Activated T-helper 1 cell treated with anti-CD3 and anti-CD28 coated beads, Interleukin-12 subunit alpha, Interleukin-12 subunit beta, Interleukin-2, Interleukin-4 antibody, amounts not matched to agents 30 ng/mL and 10 ng/mL and 1 ng/mL, durations not matched to agents 14 hours and 24 hours and 36 hours (primary cell): ENCODE results near the gene GPX5. TPM values are rescaled to one million over a fixed set of nuclear protein-coding genes. Genes with fewer than 3 reads are reported as not detected.
A peak's percentile ranks its signal among the peaks of the same experiment; 100 is the strongest.

Source experiments
- DNase-seq: peaks from one replicate; pipeline ENCODE4 v3.0.0; 2021; ENCODE audit warnings: low spot score
- H3K27ac Mint-ChIP-seq: one replicate; pipeline ENCODE4 v1.8.0; 2021; ENCODE audit warnings: mild to moderate bottlenecking, mixed read lengths
- H3K27me3 Mint-ChIP-seq: one replicate; pipeline ENCODE4 v1.8.0; 2022; ENCODE audit warnings: mild to moderate bottlenecking, moderate library complexity, mixed read lengths; ENCODE audit not compliant: insufficient read depth
- H3K36me3 Mint-ChIP-seq: one replicate; pipeline ENCODE4 v1.8.0; 2021; ENCODE audit warnings: low read depth, mixed read lengths
- H3K4me1 Mint-ChIP-seq: one replicate; pipeline ENCODE4 v1.8.0; 2021; ENCODE audit warnings: low read depth, mixed read lengths
- H3K4me3 Mint-ChIP-seq: one replicate; pipeline ENCODE4 v1.8.0; 2021; ENCODE audit warnings: mild to moderate bottlenecking, moderate library complexity, mixed read lengths
- H3K9me3 Mint-ChIP-seq: one replicate; pipeline ENCODE4 v1.8.0; 2021; ENCODE audit warnings: mixed read lengths
- intact Hi-C: fragments of 100-400 bp; cut with micrococcal nuclease; formaldehyde crosslinking; loops from one replicate; pipeline ENCODE4 v1.15.1; 2024
- total RNA-seq: library from RNA; stranded (reverse); gene quantifications from 2 replicates; pipeline ENCODE4 v1.2.3, GENCODE V29; 2022

GPX5 gene
- total RNA-seq, result not detected in 2 replicates

- H3K27ac Mint-ChIP-seq, result no peak within 1 kb of the TSS
- H3K4me1 Mint-ChIP-seq, result peaks cover 23% of the 10 kb centered on the region
- H3K27me3 Mint-ChIP-seq, result peaks cover 37% of the 10 kb centered on the region
- DNase-seq, result no peak
- no peaks in the 10 kb centered on the region for H3K9me3 Mint-ChIP-seq
- intact Hi-C loops, result no loop called here
- H3K36me3 Mint-ChIP-seq, result no peaks in the 10 kb centered on the region
- no peak within 1 kb of the TSS for H3K4me3 Mint-ChIP-seq
Observed at GRCh38 chr6:28525496-28526039, at the start of gene GPX5. Gene GPX5 (plus strand): TSS chr6:28525881. CDS start chr6:28526014, 133 bp downstream.

DNA sequence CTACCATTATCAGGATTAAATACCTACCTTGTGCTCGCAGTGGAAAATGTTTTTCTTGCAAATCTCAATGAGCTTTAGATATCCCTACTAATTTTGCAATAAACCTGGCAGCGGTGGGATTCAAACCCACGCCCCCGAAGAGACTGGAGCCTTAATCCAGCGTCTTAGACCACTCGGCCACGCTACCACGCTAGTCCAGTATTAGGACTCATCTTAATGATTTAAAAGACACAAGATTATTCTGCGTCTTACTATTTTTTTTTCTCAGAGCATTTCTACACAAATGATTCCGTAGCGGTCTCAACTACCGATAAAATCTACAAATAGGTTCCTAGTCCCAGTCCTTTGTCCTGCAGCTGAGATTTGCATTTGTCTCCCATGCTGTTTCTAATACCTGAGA is 47.2 kb upstream of the GPX5 start:
- intact Hi-C loops, result loop anchor here (10.0 kb wide), 2 partner anchors 166 to 506 kb away; no protein-coding TSS in a partner anchor
- Mint-ChIP-seq H3K4me3 (no peak overlapping the region), H3K4me1 (peaks cover 11% of the 10 kb centered on the region), H3K9me3 (no peaks in the 10 kb centered on the region), H3K27me3 (peaks cover 73% of the 10 kb centered on the region), H3K36me3 (no peaks in the 10 kb centered on the region), H3K27ac (no peak overlapping the region)
- DNase-seq, result no peak

- Mint-ChIP-seq H3K9me3 (peaks cover 4% of the 10 kb centered on the region), H3K27me3 (peaks cover 61% of the 10 kb centered on the region), H3K4me3 (no peak overlapping the region)
Observed at GRCh38 chr6:28480253-28480932, 45.3 kb upstream of the GPX5 start.

GRCh38 chr6:28485482-28485881 is 40.2 kb upstream of the GPX5 start:
- Mint-ChIP-seq H3K9me3 (peaks cover 4% of the 10 kb centered on the region), H3K27me3 (peaks cover 50% of the 10 kb centered on the region), H3K27ac (no peak overlapping the region), H3K36me3 (peaks cover 2% of the 10 kb centered on the region), H3K4me1 (peaks cover 24% of the 10 kb centered on the region), H3K4me3 (no peak overlapping the region)
- intact Hi-C loops, result loop anchor here (5.0 kb wide), 3 partner anchors 43 to 273 kb away; partner anchors contain the start of genes ZSCAN12 and ZSCAN23
- DNase-seq, result no peak

More at GRCh38 chr6:28480253-28480932, 45.3 kb upstream of the GPX5 start:
- no peak overlapping the region for H3K27ac Mint-ChIP-seq
- H3K36me3 Mint-ChIP-seq, result no peaks in the 10 kb centered on the region
- H3K4me1 Mint-ChIP-seq, result peaks cover 4% of the 10 kb centered on the region
- DNase-seq, result no peak
- intact Hi-C loops, result no loop called here

DNA sequence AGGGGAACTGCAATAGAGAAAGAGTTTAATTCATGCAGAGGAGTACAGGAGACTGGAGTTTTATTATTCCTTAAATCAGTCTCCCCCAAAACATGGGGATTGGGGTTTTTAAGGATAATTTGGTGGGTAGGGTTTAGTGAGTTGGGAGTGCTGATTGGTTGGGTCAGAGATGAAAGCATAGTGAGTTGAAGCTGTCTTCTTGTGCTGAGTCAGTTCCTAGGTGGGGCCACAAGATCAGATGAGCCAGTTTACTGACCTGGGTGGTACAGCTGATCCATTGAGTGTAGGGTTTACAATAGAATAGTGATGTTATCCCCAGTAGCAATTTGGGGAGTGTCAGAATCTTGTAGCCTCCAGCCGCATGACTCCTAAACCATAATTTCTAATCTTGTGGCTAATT is 39.1 kb upstream of the GPX5 start:
- H3K4me1 Mint-ChIP-seq, result peaks cover 27% of the 10 kb centered on the region
- peaks cover 4% of the 10 kb centered on the region for H3K9me3 Mint-ChIP-seq
- peaks cover 2% of the 10 kb centered on the region for H3K36me3 Mint-ChIP-seq
- no peak overlapping the region for H3K27ac Mint-ChIP-seq
- intact Hi-C loops, result loop anchor here (5.0 kb wide), 3 partner anchors 44 to 274 kb away; partner anchors contain the start of genes ZSCAN12 and ZSCAN23
- DNase-seq, result no peak
- peaks cover 47% of the 10 kb centered on the region for H3K27me3 Mint-ChIP-seq
- no peak overlapping the region for H3K4me3 Mint-ChIP-seq

GRCh38 chr6:28486988-28487742 is 38.5 kb upstream of the GPX5 start:
- peaks cover 2% of the 10 kb centered on the region for H3K36me3 Mint-ChIP-seq
- peaks cover 45% of the 10 kb centered on the region for H3K27me3 Mint-ChIP-seq
- H3K27ac Mint-ChIP-seq, result no peak overlapping the region
- H3K9me3 Mint-ChIP-seq, result peaks cover 4% of the 10 kb centered on the region
- intact Hi-C loops, result loop anchor here (5.0 kb wide), 3 partner anchors 45 to 275 kb away; partner anchors contain the start of genes ZSCAN12 and ZSCAN23
- no peak overlapping the region for H3K4me3 Mint-ChIP-seq
- DNase-seq, result no peak
- H3K4me1 Mint-ChIP-seq, result peaks cover 27% of the 10 kb centered on the region

DNA sequence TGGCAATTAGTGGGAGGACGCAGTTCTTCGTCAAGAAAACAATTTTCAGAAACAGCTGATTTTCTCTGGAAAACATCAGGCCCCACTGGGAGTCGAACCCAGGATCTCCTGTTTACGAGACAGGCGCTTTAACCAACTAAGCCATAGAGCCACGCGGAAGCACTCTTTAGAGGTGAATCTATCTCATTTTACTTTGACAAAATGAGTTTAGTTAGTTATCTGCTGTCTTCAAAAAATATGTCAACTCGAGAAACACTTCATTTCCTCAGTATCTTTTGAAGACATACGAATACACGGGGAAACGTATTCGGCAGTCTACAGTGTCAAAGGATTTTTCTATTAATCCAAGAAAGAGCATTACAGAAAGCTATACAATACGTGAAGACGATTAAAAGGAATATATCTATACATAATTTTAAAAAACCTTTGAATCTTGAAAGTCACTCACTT is 36.7 kb upstream of the GPX5 start:
- Mint-ChIP-seq H3K4me3 (peak overlapping the region; percentile 78), H3K27me3 (peaks cover 44% of the 10 kb centered on the region), H3K36me3 (peaks cover 2% of the 10 kb centered on the region), H3K4me1 (peaks cover 27% of the 10 kb centered on the region), H3K9me3 (peaks cover 4% of the 10 kb centered on the region), H3K27ac (peak overlapping the region; percentile 77)
- intact Hi-C loops, result loop anchor here (1.0 to 5.0 kb wide), 5 partner anchors 15 to 277 kb away; partner anchors contain the start of genes ZSCAN12 and ZSCAN23
- no peak for DNase-seq

DNA sequence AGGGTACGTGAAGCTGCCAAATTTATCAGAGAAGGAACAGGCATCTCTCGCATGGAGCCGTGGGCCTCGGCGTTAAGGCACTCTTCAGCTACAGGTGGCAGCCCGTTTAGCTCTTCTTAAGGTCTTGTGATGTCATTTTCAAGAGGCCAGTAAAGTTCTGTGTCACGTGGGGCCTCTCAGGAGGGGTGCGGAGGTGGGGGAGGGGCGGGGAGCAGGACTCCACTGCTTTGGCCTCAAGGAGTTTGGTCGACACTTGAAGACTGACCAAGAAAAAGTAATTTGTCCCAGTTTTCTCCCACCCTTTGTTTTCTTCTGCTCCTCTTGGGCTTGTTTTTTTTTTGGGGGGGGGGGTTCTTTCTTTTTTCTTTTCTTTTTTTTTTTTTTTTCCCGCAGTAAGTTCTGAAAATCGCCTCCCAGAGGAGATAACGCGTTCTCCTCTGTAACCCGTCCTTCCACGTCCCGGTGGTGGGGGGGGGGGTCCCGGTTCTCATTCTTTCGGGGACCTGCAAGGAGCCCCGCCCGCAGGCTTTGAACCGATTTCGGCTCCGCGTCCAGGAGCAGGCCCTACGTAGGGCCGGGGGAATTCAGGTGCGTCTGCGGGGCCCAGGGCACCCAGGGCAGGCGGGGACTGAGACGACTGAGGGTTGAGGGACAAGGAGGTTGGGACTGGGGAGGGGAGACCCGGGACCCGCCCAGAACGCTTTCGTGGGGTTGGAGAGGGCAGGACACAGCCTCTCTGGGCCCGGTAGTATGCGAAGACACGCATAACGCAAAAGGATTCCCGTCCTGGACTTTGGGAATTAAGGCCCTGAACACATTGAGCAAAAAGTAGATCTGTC is 36.1 kb upstream of the GPX5 start:
- Mint-ChIP-seq H3K9me3 (peaks cover 4% of the 10 kb centered on the region), H3K4me3 (peak overlapping the region; percentile 78), H3K4me1 (peaks cover 27% of the 10 kb centered on the region), H3K27me3 (peaks cover 48% of the 10 kb centered on the region), H3K27ac (peak overlapping the region; percentile 77), H3K36me3 (peaks cover 2% of the 10 kb centered on the region)
- DNase-seq, result peak; percentile 24
- intact Hi-C loops, result loop anchor here (1.0 to 5.0 kb wide), 5 partner anchors 15 to 277 kb away; partner anchors contain the start of genes ZSCAN12 and ZSCAN23

DNA sequence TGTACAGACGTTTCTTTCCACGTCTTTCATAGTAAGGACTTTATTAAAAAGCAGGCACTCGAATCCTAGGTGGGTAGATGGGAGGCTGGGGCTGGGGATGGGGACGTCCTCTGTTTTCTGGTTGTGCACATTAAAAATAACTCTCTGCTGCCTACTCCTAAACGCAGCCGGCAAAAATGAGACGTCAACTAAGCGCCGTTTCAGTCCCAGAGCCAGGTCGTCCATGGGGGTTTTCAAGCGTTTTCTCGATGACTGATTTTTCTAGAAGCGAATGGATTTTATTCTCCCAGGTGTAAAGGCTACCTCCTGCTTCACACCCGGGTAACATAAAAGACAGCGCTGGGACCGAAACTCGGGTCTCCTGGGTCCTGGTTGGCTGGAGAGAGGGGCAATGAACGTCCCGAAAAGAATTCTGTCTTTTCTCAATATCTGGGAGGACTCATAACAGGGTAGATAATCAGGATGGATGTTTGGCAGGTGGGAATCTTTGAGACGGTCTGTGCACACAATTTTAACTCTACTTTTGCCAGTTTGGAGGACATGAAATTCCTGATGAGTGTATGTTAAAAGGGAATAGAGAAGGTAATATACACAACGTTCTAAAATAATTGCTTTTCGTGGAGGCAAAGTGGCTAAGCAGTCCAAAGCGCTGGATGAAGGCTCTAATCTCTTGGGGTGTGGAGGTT is 35.3 kb upstream of the GPX5 start:
- Mint-ChIP-seq H3K4me3 (peak overlapping the region; percentile 78), H3K4me1 (peaks cover 23% of the 10 kb centered on the region), H3K9me3 (peaks cover under 1% of the 10 kb centered on the region), H3K27ac (peak overlapping the region; percentile 59), H3K27me3 (peaks cover 45% of the 10 kb centered on the region), H3K36me3 (peaks cover 2% of the 10 kb centered on the region)
- DNase-seq, result no peak
- intact Hi-C loops, result no loop called here

DNA sequence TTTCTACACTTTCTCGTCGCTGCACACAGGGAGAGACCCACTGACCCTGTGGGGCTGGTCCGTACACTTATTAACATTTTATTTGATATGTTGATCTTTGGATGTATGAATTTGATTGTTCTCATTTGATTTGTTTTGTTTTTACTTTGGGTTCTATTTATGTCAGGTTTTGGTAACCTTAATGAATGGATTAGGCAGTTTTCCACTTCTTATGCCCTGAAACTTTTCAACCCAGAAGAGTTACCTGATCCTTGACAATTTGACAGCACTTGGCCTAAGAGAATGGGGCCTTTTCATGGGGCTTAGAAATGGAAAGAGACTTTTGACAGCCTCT is 33.7 kb upstream of the GPX5 start:
- intact Hi-C loops, result no loop called here
- no peaks in the 10 kb centered on the region for H3K9me3 Mint-ChIP-seq
- peaks cover 2% of the 10 kb centered on the region for H3K36me3 Mint-ChIP-seq
- no peak overlapping the region for H3K27ac Mint-ChIP-seq
- peaks cover 21% of the 10 kb centered on the region for H3K4me1 Mint-ChIP-seq
- H3K4me3 Mint-ChIP-seq, result no peak overlapping the region
- H3K27me3 Mint-ChIP-seq, result peaks cover 38% of the 10 kb centered on the region
- no peak for DNase-seq

DNA sequence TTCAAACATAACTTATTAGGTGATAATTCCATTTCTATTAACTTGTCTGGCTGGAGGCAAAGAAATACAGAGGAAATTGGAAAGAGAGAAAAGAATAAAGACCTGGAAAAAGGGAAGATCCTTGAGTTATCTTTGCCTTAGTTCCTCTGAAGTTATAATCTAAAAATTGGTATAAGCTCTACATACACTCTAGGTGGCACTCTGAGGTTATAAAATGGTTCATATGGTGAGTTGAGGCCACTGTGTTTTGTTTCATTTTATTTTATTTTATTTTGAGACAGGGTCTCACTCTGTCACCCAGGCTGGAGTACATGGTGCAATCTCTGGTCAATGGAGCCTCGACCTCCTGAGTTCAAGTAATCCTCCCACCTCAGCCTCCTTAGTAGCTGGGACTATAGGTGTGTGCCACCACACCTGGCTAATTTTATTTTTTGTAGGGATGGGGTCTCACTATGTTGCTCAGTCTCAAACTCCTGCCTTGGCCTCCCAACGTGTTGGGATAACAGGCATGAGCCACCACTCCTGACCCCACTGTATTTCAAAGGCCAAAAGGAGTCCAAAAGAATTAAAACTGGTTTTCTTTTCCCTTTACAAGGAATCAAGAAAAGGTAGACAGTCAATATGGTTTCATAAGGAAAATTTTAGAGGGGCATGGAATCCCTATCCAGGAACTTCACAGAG is 29.4 kb upstream of the GPX5 start:
- no peaks in the 10 kb centered on the region for H3K36me3 Mint-ChIP-seq
- no peaks in the 10 kb centered on the region for H3K4me1 Mint-ChIP-seq
- H3K27me3 Mint-ChIP-seq, result peaks cover 22% of the 10 kb centered on the region
- intact Hi-C loops, result loop anchor here (1.0 to 5.0 kb wide), 2 partner anchors 86 to 188 kb away; no protein-coding TSS in a partner anchor
- H3K4me3 Mint-ChIP-seq, result no peak overlapping the region
- H3K27ac Mint-ChIP-seq, result no peak overlapping the region
- no peak for DNase-seq
- no peaks in the 10 kb centered on the region for H3K9me3 Mint-ChIP-seq
